T-helper 1 cell treated with Interleukin-12 subunit alpha and Interleukin-12 subunit beta and Interleukin-4 antibody, amounts not matched to agents 30 μg/mL and 1 μg/mL, for 36 hours (primary cell): Measurements from ENCODE around the gene HTRA1.

ENCODE experiments used
- H3K27ac Mint-ChIP-seq: one replicate; pipeline ENCODE4 v1.8.0; 2021; ENCODE audit warnings: mild to moderate bottlenecking, mixed read lengths
- H3K27me3 Mint-ChIP-seq: one replicate; pipeline ENCODE4 v1.8.0; 2021; ENCODE audit warnings: low read depth, mixed read lengths
- H3K36me3 Mint-ChIP-seq: one replicate; pipeline ENCODE4 v1.8.0; 2021; ENCODE audit warnings: low read depth, mixed read lengths
- H3K4me1 Mint-ChIP-seq: one replicate; pipeline ENCODE4 v1.8.0; 2021; ENCODE audit warnings: low read depth, mixed read lengths
- H3K4me3 Mint-ChIP-seq: one replicate; pipeline ENCODE4 v1.8.0; 2021; ENCODE audit warnings: mild to moderate bottlenecking, moderate library complexity, mixed read lengths
- H3K9me3 Mint-ChIP-seq: one replicate; pipeline ENCODE4 v1.8.0; 2021; ENCODE audit warnings: mixed read lengths

Gene HTRA1

GRCh38 chr10:122475100-122475499 is 13.7 kb downstream of the HTRA1 start:
- Mint-ChIP-seq H3K9me3 (no peaks in the 10 kb centered on the region), H3K4me3 (no peak overlapping the region)

DNA sequence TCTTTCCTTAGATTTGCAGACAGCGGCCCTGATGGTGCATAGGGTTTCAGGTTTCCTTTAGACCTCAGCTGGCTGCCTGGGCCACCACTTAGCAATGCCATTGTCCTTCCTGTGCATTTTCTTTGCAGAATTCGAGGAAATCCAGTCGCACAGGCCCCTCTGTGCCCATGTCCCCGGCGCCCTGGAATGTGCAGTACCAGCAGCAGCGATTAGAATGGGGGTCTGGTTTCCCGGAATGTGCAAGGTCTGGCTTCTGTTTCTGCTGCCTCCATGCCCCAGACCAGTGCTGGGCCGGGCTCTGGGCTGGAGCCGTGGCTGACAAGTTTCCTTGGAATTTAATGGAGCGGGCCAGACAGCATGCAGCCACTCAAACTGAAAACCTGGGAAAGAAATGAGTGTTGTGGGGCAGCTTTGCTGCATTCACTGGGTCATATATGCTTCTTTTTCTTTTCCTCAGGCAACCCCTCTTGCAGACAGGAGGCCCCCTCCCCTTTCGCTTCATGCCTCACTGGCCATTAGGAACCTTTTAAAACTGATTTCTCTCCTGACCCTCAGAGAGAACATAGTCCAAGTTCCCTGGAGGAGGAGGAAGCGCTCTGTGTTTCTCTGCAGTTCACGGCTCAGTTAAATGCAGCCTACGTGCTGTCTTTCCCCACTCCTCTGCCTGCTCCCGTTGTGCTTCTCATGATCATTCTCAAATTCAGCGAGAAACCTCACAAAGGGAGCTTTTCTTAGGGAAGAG is 14.4 kb downstream of the HTRA1 start:
- Mint-ChIP-seq H3K36me3 (no peaks in the 10 kb centered on the region), H3K27ac (no peak overlapping the region), H3K4me1 (no peaks in the 10 kb centered on the region), H3K4me3 (no peak overlapping the region), H3K27me3 (peaks cover 11% of the 10 kb centered on the region), H3K9me3 (no peaks in the 10 kb centered on the region)

More at GRCh38 chr10:122475100-122475499, 13.7 kb downstream of the HTRA1 start:
- Mint-ChIP-seq H3K36me3 (no peaks in the 10 kb centered on the region), H3K27ac (no peak overlapping the region), H3K27me3 (peaks cover 11% of the 10 kb centered on the region), H3K4me1 (no peaks in the 10 kb centered on the region)

DNA sequence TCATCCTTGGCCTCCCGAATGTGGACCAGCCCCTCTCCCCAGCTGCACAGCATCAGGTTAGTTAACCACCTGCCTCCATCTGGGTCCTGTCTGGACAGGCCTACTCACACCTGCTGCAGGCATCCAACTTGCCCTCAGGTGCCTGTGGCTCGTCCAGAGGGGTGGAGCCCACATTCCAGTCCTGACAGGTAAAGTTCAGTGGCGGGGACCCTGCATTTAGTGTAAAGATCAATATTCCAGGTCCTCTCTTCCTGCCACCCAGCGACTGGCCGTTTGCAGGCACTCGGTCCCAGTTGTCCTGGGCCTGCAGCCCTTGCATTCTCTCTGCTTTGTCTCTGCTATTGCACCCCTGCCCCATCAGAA is 15.0 kb downstream of the HTRA1 start:
- Mint-ChIP-seq H3K27ac (no peak overlapping the region), H3K9me3 (no peaks in the 10 kb centered on the region), H3K4me3 (no peak overlapping the region), H3K36me3 (no peaks in the 10 kb centered on the region), H3K27me3 (peaks cover 11% of the 10 kb centered on the region), H3K4me1 (no peaks in the 10 kb centered on the region)

DNA sequence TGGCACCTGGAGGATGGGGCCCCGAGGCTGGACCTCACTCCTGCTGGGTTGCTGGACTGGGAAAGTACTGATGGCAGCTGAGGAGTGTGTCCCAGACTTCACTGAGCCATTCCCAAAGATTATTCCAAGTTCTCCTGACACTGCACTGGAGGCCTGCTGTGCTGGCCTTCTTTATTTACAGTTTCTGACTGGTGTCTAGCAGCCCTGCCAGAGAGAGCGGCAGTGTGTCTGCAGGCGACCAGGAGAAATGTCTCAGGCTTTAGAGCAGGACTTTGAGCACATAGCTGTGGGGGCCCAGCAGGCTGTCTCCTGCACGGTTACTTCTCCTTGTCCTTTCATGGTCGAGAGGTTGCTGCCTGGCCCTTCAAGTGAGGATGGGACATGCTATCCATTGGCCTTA is 16.1 kb downstream of the HTRA1 start:
- Mint-ChIP-seq H3K36me3 (no peaks in the 10 kb centered on the region), H3K27ac (no peak overlapping the region), H3K4me3 (no peak overlapping the region), H3K4me1 (no peaks in the 10 kb centered on the region), H3K9me3 (no peaks in the 10 kb centered on the region), H3K27me3 (peaks cover 17% of the 10 kb centered on the region)

- Mint-ChIP-seq H3K9me3 (no peaks in the 10 kb centered on the region), H3K4me3 (no peak overlapping the region), H3K27me3 (peaks cover 21% of the 10 kb centered on the region), H3K36me3 (no peaks in the 10 kb centered on the region), H3K27ac (no peak overlapping the region), H3K4me1 (no peaks in the 10 kb centered on the region)
Observed at GRCh38 chr10:122478971-122479370, 17.6 kb downstream of the HTRA1 start.

DNA sequence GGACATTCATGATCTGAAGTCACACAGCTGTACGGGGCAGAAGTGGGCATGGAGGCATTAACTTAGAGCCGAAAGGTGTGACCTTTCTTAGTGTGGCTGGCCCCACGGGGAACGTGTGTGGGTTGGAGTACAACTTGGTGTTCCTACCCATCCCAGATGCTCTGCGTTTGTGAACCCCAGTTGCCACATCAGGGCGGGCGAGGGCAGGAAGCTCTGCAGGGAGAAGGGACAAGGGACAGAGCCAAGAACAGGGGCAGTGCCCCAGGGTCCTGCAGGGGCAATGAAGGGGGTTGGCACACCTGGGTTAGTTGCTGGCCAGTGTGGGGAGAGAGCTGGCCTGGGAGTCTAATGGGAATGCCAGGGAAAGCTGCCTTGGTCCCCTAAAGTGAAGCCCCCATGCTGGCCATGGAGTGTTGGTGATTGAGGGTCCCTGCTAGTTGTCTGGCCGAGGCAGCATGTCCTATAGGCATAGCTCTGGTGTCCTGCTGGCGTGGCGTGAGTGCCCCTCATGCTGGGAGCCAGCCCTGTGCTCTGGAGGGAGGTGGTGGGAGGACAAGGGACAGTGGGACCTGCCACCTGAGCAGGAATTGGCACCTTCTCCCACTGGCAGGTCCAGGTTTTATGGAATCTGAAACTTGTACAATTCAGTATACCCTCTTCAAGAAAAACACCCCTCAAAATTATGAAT is 18.9 kb downstream of the HTRA1 start:
- H3K27ac Mint-ChIP-seq = no peak overlapping the region
- H3K27me3 Mint-ChIP-seq = peaks cover 10% of the 10 kb centered on the region
- H3K9me3 Mint-ChIP-seq = no peaks in the 10 kb centered on the region
- no peaks in the 10 kb centered on the region for H3K4me1 Mint-ChIP-seq
- H3K4me3 Mint-ChIP-seq = no peak overlapping the region
- no peaks in the 10 kb centered on the region for H3K36me3 Mint-ChIP-seq

- Mint-ChIP-seq H3K27me3 (peaks cover 10% of the 10 kb centered on the region), H3K4me1 (no peaks in the 10 kb centered on the region), H3K9me3 (no peaks in the 10 kb centered on the region), H3K4me3 (no peak overlapping the region), H3K27ac (no peak overlapping the region), H3K36me3 (no peaks in the 10 kb centered on the region)
Observed at GRCh38 chr10:122481296-122482056, 20.1 kb downstream of the HTRA1 start.

DNA sequence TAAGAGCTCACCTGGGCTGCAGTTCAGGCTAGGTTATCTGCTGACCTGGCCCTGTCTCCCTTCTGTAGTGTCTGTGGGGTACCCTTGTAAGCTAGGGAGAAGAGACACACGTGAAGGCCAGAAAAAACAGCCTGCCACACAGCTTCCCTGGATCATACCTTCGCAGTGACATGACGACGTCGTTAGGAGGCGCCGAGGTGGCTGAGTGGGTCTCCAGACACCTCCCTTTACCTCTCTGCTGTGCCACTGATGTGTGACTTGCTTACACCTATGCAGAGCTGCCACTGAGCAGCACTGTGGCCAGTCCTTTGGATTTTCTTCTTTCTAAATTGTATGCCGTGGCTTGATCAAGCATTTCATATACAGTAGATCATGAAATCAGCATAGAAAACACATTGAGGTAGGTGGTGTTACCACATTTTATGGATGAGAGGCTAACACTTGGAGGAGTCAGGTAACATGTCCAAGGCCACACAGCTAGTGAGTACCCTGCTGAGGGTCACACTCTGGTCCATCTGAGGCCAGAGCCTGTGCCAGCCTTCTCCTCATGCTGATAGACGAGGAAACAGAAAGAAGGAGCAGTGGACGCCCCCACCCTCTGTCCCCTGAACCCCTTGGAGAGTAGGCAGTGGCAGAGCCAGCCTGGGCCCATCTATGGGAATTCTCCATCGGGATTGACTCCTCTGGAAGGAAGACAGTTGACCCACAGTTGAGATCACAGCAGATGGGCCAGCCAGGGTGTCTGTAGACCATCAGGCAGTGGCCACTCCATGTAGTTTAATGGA is 23.1 kb downstream of the HTRA1 start:
- Mint-ChIP-seq H3K4me3 (no peak overlapping the region), H3K27ac (no peak overlapping the region), H3K36me3 (no peaks in the 10 kb centered on the region), H3K27me3 (peaks cover 10% of the 10 kb centered on the region), H3K9me3 (no peaks in the 10 kb centered on the region), H3K4me1 (no peaks in the 10 kb centered on the region)

- Mint-ChIP-seq H3K27me3 (peaks cover 10% of the 10 kb centered on the region), H3K4me3 (no peak overlapping the region), H3K4me1 (peaks cover under 1% of the 10 kb centered on the region), H3K9me3 (no peaks in the 10 kb centered on the region), H3K36me3 (no peaks in the 10 kb centered on the region), H3K27ac (no peak overlapping the region)
Observed at GRCh38 chr10:122485670-122486069, 24.3 kb downstream of the HTRA1 start.

- no peak overlapping the region for H3K27ac Mint-ChIP-seq
- H3K4me3 Mint-ChIP-seq = no peak overlapping the region
- no peaks in the 10 kb centered on the region for H3K9me3 Mint-ChIP-seq
- H3K27me3 Mint-ChIP-seq = peaks cover 8% of the 10 kb centered on the region
- H3K36me3 Mint-ChIP-seq = no peaks in the 10 kb centered on the region
- H3K4me1 Mint-ChIP-seq = peaks cover 9% of the 10 kb centered on the region
Observed at GRCh38 chr10:122486406-122487080, 25.2 kb downstream of the HTRA1 start.

- Mint-ChIP-seq H3K27ac (no peak overlapping the region), H3K4me1 (peaks cover 10% of the 10 kb centered on the region), H3K27me3 (peaks cover 4% of the 10 kb centered on the region), H3K9me3 (no peaks in the 10 kb centered on the region), H3K36me3 (no peaks in the 10 kb centered on the region), H3K4me3 (no peak overlapping the region)
Observed at GRCh38 chr10:122487174-122487765, 25.9 kb downstream of the HTRA1 start.

DNA sequence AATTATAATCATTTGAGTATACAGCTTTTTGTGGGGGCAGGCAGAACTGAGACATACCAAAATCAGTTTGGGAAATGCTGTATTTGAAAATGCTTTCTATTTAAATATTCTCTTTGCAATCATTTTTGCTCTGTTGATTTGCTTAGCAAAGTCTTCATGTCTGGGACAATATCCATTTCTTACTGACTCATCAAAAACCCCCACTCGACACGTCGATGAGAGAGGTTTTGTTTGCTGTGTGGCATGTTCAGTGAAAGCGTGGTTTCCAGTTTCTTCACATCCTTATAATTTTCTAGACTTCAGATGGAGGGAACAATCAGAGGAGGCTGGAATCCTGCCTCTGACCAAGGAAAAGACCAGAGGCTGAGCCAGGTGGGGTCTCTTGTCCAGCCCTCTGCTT is 28.9 kb downstream of the HTRA1 start:
- Mint-ChIP-seq H3K9me3 (no peaks in the 10 kb centered on the region), H3K4me1 (peaks cover 10% of the 10 kb centered on the region), H3K27ac (no peak overlapping the region), H3K4me3 (no peak overlapping the region), H3K27me3 (peaks cover 5% of the 10 kb centered on the region), H3K36me3 (no peaks in the 10 kb centered on the region)

GRCh38 chr10:122490786-122491680 is 29.7 kb downstream of the HTRA1 start:
- Mint-ChIP-seq H3K36me3 (no peaks in the 10 kb centered on the region), H3K27me3 (peaks cover 5% of the 10 kb centered on the region), H3K4me3 (no peak overlapping the region), H3K4me1 (peaks cover 10% of the 10 kb centered on the region), H3K27ac (no peak overlapping the region), H3K9me3 (no peaks in the 10 kb centered on the region)
